ENCODE data around the gene RGS9. TPM values are rescaled to one million over a fixed set of nuclear protein-coding genes. Genes with fewer than 3 reads are reported as not detected.

Gene RGS9
- total RNA-seq, 1 experiment from 2014 or later = 0.49 TPM

GRCh38 chr17:65173284-65173793 is 36.2 kb downstream of the RGS9 start:
- Mint-ChIP-seq H3K4me1 (ENCODE audit: insufficient read depth, unreplicated experiment) (peaks cover 6% of the 10 kb centered on the region), H3K4me3 (ENCODE audit: unreplicated experiment) (no peak overlapping the region), H3K27me3 (ENCODE audit: insufficient read depth, unreplicated experiment) (no peaks in the 10 kb centered on the region), H3K36me3 (ENCODE audit: insufficient read depth, unreplicated experiment) (no peaks in the 10 kb centered on the region), H3K27ac (ENCODE audit: low read depth, unreplicated experiment) (no peak overlapping the region), H3K9me3 (ENCODE audit: unreplicated experiment) (peaks cover 15% of the 10 kb centered on the region)
- ChIA-PET POLR2A (interaction anchor here (0.7 kb wide), 1 partner anchor 721 kb away, joined by 3 read pairs; no protein-coding TSS in a partner anchor), CTCF (no interaction called here)
- no TSS peak for BruUV-seq (replicated peaks)
- TF ChIP-seq CTCF (IDR thresholded peaks at IDR 0.05; ENCODE audit: unreplicated experiment) = no peak
- intact Hi-C loops (cut with micrococcal nuclease) = no loop called here
- peak; percentile 40 for DNase-seq (ENCODE audit: unreplicated experiment)

GRCh38 chr17:65173976-65174683 is 37.0 kb downstream of the RGS9 start:
- POLR2A ChIA-PET = no interaction called here
- no TSS peak for BruUV-seq (replicated peaks)
- H3K36me3 Mint-ChIP-seq (ENCODE audit: insufficient read depth, unreplicated experiment) = no peaks in the 10 kb centered on the region
- H3K27ac Mint-ChIP-seq (ENCODE audit: low read depth, unreplicated experiment) = no peak overlapping the region
- peaks cover 6% of the 10 kb centered on the region for H3K4me1 Mint-ChIP-seq (ENCODE audit: insufficient read depth, unreplicated experiment)
- TF ChIP-seq CTCF (IDR thresholded peaks at IDR 0.05; ENCODE audit: unreplicated experiment) = no peak
- CTCF ChIA-PET = no interaction called here
- H3K9me3 Mint-ChIP-seq (ENCODE audit: unreplicated experiment) = peaks cover 15% of the 10 kb centered on the region
- no peak overlapping the region for H3K4me3 Mint-ChIP-seq (ENCODE audit: unreplicated experiment)
- intact Hi-C loops (cut with micrococcal nuclease) = no loop called here
- no peak for DNase-seq (ENCODE audit: unreplicated experiment)
- no peaks in the 10 kb centered on the region for H3K27me3 Mint-ChIP-seq (ENCODE audit: insufficient read depth, unreplicated experiment)

GRCh38 chr17:65174974-65175373 is 37.8 kb downstream of the RGS9 start:
- no peak for DNase-seq (ENCODE audit: unreplicated experiment)
- no peak for TF ChIP-seq CTCF (IDR thresholded peaks at IDR 0.05; ENCODE audit: unreplicated experiment)
- Mint-ChIP-seq H3K4me1 (ENCODE audit: insufficient read depth, unreplicated experiment) (peaks cover 6% of the 10 kb centered on the region), H3K27ac (ENCODE audit: low read depth, unreplicated experiment) (no peak overlapping the region), H3K4me3 (ENCODE audit: unreplicated experiment) (no peak overlapping the region), H3K9me3 (ENCODE audit: unreplicated experiment) (peaks cover 15% of the 10 kb centered on the region), H3K27me3 (ENCODE audit: insufficient read depth, unreplicated experiment) (no peaks in the 10 kb centered on the region), H3K36me3 (ENCODE audit: insufficient read depth, unreplicated experiment) (no peaks in the 10 kb centered on the region)
- POLR2A ChIA-PET = no interaction called here
- CTCF ChIA-PET = no interaction called here
- BruUV-seq (replicated peaks) = no TSS peak
- intact Hi-C loops (cut with micrococcal nuclease) = no loop called here

GRCh38 chr17:65175952-65176351 is 38.8 kb downstream of the RGS9 start:
- Mint-ChIP-seq H3K27me3 (ENCODE audit: insufficient read depth, unreplicated experiment) (no peaks in the 10 kb centered on the region), H3K36me3 (ENCODE audit: insufficient read depth, unreplicated experiment) (no peaks in the 10 kb centered on the region), H3K27ac (ENCODE audit: low read depth, unreplicated experiment) (no peak overlapping the region), H3K4me1 (ENCODE audit: insufficient read depth, unreplicated experiment) (peaks cover 6% of the 10 kb centered on the region), H3K4me3 (ENCODE audit: unreplicated experiment) (no peak overlapping the region), H3K9me3 (ENCODE audit: unreplicated experiment) (peaks cover 15% of the 10 kb centered on the region)
- CTCF ChIA-PET = interaction anchor here (0.6 to 0.7 kb wide), 2 partner anchors 131 to 974 kb away, joined by 3 to 4 read pairs; no protein-coding TSS in a partner anchor
- BruUV-seq (replicated peaks) = no TSS peak
- intact Hi-C loops (cut with micrococcal nuclease) = no loop called here
- no peak for TF ChIP-seq CTCF (IDR thresholded peaks at IDR 0.05; ENCODE audit: unreplicated experiment)
- POLR2A ChIA-PET = interaction anchor here (0.6 kb wide), 1 partner anchor 167 kb away, joined by 3 read pairs; no protein-coding TSS in a partner anchor
- no peak for DNase-seq (ENCODE audit: unreplicated experiment)
